GM23248 (cell line): ENCODE data around the gene IFNG.

Source experiments
- EZH2 ChIP-seq: fragments of 200-600 bp; sonication (generic); IDR thresholded peaks from 2 replicates; pipeline ENCODE4 v1.6.1; 2018; ENCODE audit warnings: antibody characterized with exemption, mild to moderate bottlenecking; ENCODE audit not compliant: insufficient read depth, poor library complexity, severe bottlenecking
- EZH2phosphoT487 ChIP-seq: fragments of 200-600 bp; sonication (generic); IDR thresholded peaks from 2 replicates; pipeline ENCODE4 v1.6.1; 2018; ENCODE audit warnings: antibody characterized with exemption, moderate library complexity, mild to moderate bottlenecking, low read depth; ENCODE audit not compliant: insufficient read depth

- TF ChIP-seq EZH2phosphoT487, result no peak
- TF ChIP-seq EZH2, result no peak
Measured at GRCh38 chr12:68178774-68179439, 19.4 kb upstream of the IFNG start.
